Caco-2 (cell line): Measurements from ENCODE around the gene PPP1R13B. TPM values are rescaled to one million over a fixed set of nuclear protein-coding genes. Genes with fewer than 3 reads are reported as not detected.

ENCODE experiments used
- BruUV-seq: library from RNA; stranded (reverse); fragments of 400-500 nt; replicated peaks from 2 replicates; lab custom pipeline; 2021; lab: Mats Ljungman, UMichigan
- CTCF ChIA-PET: fragments of 300-600 bp; sonication (Branson Sonifier 250); formaldehyde crosslinking; loops from one replicate; lab custom pipeline; 2022; ENCODE audit warnings: antibody characterized with exemption; lab: Charles Lee
- POLR2A ChIA-PET: fragments of 300-600 bp; sonication (Branson Sonifier 250); formaldehyde crosslinking; loops from one replicate; lab custom pipeline; 2022; ENCODE audit warnings: antibody characterized with exemption; lab: Charles Lee
- DNase-seq, 2 experiments: peaks; one replicate each; pipeline versions ENCODE4 v3.0.0 to v3.0.0-alpha.2; 2020 to 2022
- H3K27me3 ChIP-seq: replicated peaks from 2 replicates; pipeline ENCODE4 v1.6.0; 2011; ENCODE audit warnings: low read length; ENCODE audit not compliant: control insufficient read depth, insufficient read depth
- H3K36me3 ChIP-seq: 2 replicates; pipeline ENCODE4 v1.5.1; 2011; ENCODE audit warnings: low read length; ENCODE audit not compliant: control insufficient read depth, insufficient read depth
- H3K4me1 ChIP-seq: fragments of 250-450 bp; sonication (Bioruptor Pico); 2 replicates; pipeline ENCODE4 v1.5.1; 2020; ENCODE audit warnings: mild to moderate bottlenecking
- H3K4me3 ChIP-seq: 2 replicates; pipeline ENCODE4 v1.5.1; 2011; ENCODE audit warnings: low read depth, mild to moderate bottlenecking, control low read depth, low read length
- H3K9me3 ChIP-seq: fragments of 250-450 bp; sonication (Bioruptor Pico); 2 replicates; pipeline ENCODE4 v1.5.1; 2020; ENCODE audit warnings: mild to moderate bottlenecking, moderate library complexity
- H3K27ac Mint-ChIP-seq: one replicate; pipeline ENCODE4 v1.8.0; 2022; ENCODE audit warnings: mixed read lengths; ENCODE audit not compliant: unreplicated experiment
- H3K27me3 Mint-ChIP-seq: one replicate; pipeline ENCODE4 v1.8.0; 2022; ENCODE audit warnings: mixed read lengths; ENCODE audit not compliant: insufficient read depth, unreplicated experiment
- H3K36me3 Mint-ChIP-seq: one replicate; pipeline ENCODE4 v1.8.0; 2022; ENCODE audit warnings: mild to moderate bottlenecking, mixed read lengths; ENCODE audit not compliant: insufficient read depth, unreplicated experiment
- H3K4me1 Mint-ChIP-seq: one replicate; pipeline ENCODE4 v1.8.0; 2022; ENCODE audit warnings: low read depth, mixed read lengths; ENCODE audit not compliant: unreplicated experiment
- H3K4me3 Mint-ChIP-seq: one replicate; pipeline ENCODE4 v1.8.0; 2022; ENCODE audit warnings: mild to moderate bottlenecking, moderate library complexity, mixed read lengths; ENCODE audit not compliant: unreplicated experiment
- H3K9me3 Mint-ChIP-seq: one replicate; pipeline ENCODE4 v1.8.0; 2022; ENCODE audit warnings: mixed read lengths; ENCODE audit not compliant: unreplicated experiment
- CTCF ChIP-seq, 2 experiments: fragments of 200-600 bp in 1 of 2; IDR thresholded peaks; 1 replicate in 1 of 2; 2 replicates in 1 of 2; pipeline versions ENCODE4 v1.5.1 to v1.8.0; 2011 to 2022; ENCODE audit warnings: antibody characterized with exemption in 1 of 2, control low read depth in 1 of 2, inconsistent platforms in 1 of 2, low read depth in 1 of 2, low read length in 1 of 2, mild to moderate bottlenecking in 1 of 2, moderate library complexity in 1 of 2; ENCODE audit not compliant: insufficient read depth in 1 of 2, severe bottlenecking in 1 of 2, unreplicated experiment in 1 of 2
- intact Hi-C: fragments of 100-400 bp; cut with micrococcal nuclease; formaldehyde crosslinking; loops from one replicate; pipeline ENCODE4 v1.10.0; 2022; ENCODE audit not compliant: unreplicated experiment
- total RNA-seq: library from RNA; stranded (reverse); gene quantifications from 2 replicates; pipeline ENCODE4 v1.2.3, GENCODE V29; 2022

The PPP1R13B gene
- total RNA-seq, 1 experiment from 2014 or later = 15.8 TPM

- peaks cover 20% of the 10 kb centered on the region for H3K4me1 ChIP-seq
- H3K36me3 Mint-ChIP-seq = no peaks in the 10 kb centered on the region
- H3K27me3 Mint-ChIP-seq = no peaks in the 10 kb centered on the region
- H3K4me1 Mint-ChIP-seq = peaks cover 7% of the 10 kb centered on the region
- no TSS peak for BruUV-seq
- no peak overlapping the region for H3K4me3 ChIP-seq
- TF ChIP-seq CTCF (IDR thresholded peaks at IDR 0.05; ENCODE audit: insufficient read depth in 1 of 2, low read depth in 1 of 2, low read length in 1 of 2, severe bottlenecking in 1 of 2, unreplicated experiment in 1 of 2) = no peak
- ChIA-PET CTCF (interaction anchor here (0.7 kb wide), 1 partner anchor 464 kb away, joined by 4 read pairs; no protein-coding TSS in a partner anchor), POLR2A (no interaction called here)
- no peaks in the 10 kb centered on the region for H3K9me3 Mint-ChIP-seq
- H3K4me3 Mint-ChIP-seq = no peak overlapping the region
- no peaks in the 10 kb centered on the region for H3K36me3 ChIP-seq
- no peak overlapping the region for H3K27ac Mint-ChIP-seq
- no peak for DNase-seq
- no peaks in the 10 kb centered on the region for H3K27me3 ChIP-seq
- no peaks in the 10 kb centered on the region for H3K9me3 ChIP-seq
- intact Hi-C loops = no loop called here
These were observed 30.8 kb upstream of the PPP1R13B start for GRCh38 chr14:103878180-103878579.

- peaks cover 7% of the 10 kb centered on the region for H3K4me1 ChIP-seq
- ChIA-PET POLR2A (no interaction called here), CTCF (no interaction called here)
- no peak overlapping the region for H3K27ac Mint-ChIP-seq
- intact Hi-C loops = no loop called here
- TF ChIP-seq CTCF (IDR thresholded peaks at IDR 0.05; ENCODE audit: insufficient read depth in 1 of 2, low read depth in 1 of 2, low read length in 1 of 2, severe bottlenecking in 1 of 2, unreplicated experiment in 1 of 2) = no peak
- no peak for DNase-seq
- no peaks in the 10 kb centered on the region for H3K4me1 Mint-ChIP-seq
- H3K36me3 ChIP-seq = no peaks in the 10 kb centered on the region
- H3K36me3 Mint-ChIP-seq = no peaks in the 10 kb centered on the region
- H3K27me3 Mint-ChIP-seq = no peaks in the 10 kb centered on the region
- H3K27me3 ChIP-seq = no peaks in the 10 kb centered on the region
- BruUV-seq = no TSS peak
- no peak overlapping the region for H3K4me3 ChIP-seq
- H3K4me3 Mint-ChIP-seq = no peak overlapping the region
- H3K9me3 ChIP-seq = no peaks in the 10 kb centered on the region
- no peaks in the 10 kb centered on the region for H3K9me3 Mint-ChIP-seq
These were observed 27.6 kb upstream of the PPP1R13B start for GRCh38 chr14:103875010-103875409.

- no peaks in the 10 kb centered on the region for H3K9me3 Mint-ChIP-seq
- Histone ChIP-seq H3K36me3 (no peaks in the 10 kb centered on the region), H3K4me1 (no peaks in the 10 kb centered on the region), H3K4me3 (no peak overlapping the region), H3K9me3 (no peaks in the 10 kb centered on the region), H3K27me3 (no peaks in the 10 kb centered on the region)
- H3K27ac Mint-ChIP-seq = no peak overlapping the region
- intact Hi-C loops = no loop called here
- no peak overlapping the region for H3K4me3 Mint-ChIP-seq
- ChIA-PET POLR2A (no interaction called here), CTCF (no interaction called here)
- BruUV-seq = no TSS peak
- no peaks in the 10 kb centered on the region for H3K36me3 Mint-ChIP-seq
- no peak for TF ChIP-seq CTCF (IDR thresholded peaks at IDR 0.05; ENCODE audit: insufficient read depth in 1 of 2, low read depth in 1 of 2, low read length in 1 of 2, severe bottlenecking in 1 of 2, unreplicated experiment in 1 of 2)
- H3K4me1 Mint-ChIP-seq = peaks cover 7% of the 10 kb centered on the region
- no peak for DNase-seq
- no peaks in the 10 kb centered on the region for H3K27me3 Mint-ChIP-seq
These were observed 25.2 kb upstream of the PPP1R13B start for GRCh38 chr14:103872481-103873113.
